Liver (tissue), 9 donors: ENCODE measurements around the gene MVB12A. TPM values are rescaled to one million over a fixed set of nuclear protein-coding genes. Genes with fewer than 3 reads are reported as not detected.

ENCODE experiments used
- DNase-seq: peaks from one replicate; pipeline ENCODE4 v3.0.0-alpha.2; 2017; ENCODE audit warnings: low spot score
- H3K27ac ChIP-seq, 2 donors: one replicate each; pipeline ENCODE4 v1.7.0; 2013; ENCODE audit warnings: inconsistent platforms in 2 of 2, low read length in 2 of 2, control low read depth in 1 of 2, low read depth in 1 of 2, mild to moderate bottlenecking in 1 of 2
- H3K27me3 ChIP-seq, 4 donors: one replicate each; pipeline versions ENCODE4 v1.6.1 to v1.7.0; 2013; ENCODE audit warnings: low read length in 3 of 4, inconsistent platforms in 1 of 4, mild to moderate bottlenecking in 1 of 4, moderate library complexity in 1 of 4; ENCODE audit not compliant: control insufficient read depth in 4 of 4, insufficient read depth in 4 of 4
- H3K36me3 ChIP-seq, 4 donors: one replicate each; pipeline versions ENCODE4 v1.6.1 to v1.7.0; 2013; ENCODE audit warnings: low read length in 3 of 4, mild to moderate bottlenecking in 3 of 4, low read depth in 1 of 4, moderate library complexity in 1 of 4; ENCODE audit not compliant: control insufficient read depth in 4 of 4, insufficient read depth in 3 of 4
- H3K4me1 ChIP-seq, 4 donors: one replicate each; pipeline versions ENCODE4 v1.6.1 to v1.7.0; 2013; ENCODE audit warnings: low read length in 3 of 4, mild to moderate bottlenecking in 3 of 4, moderate library complexity in 1 of 4; ENCODE audit not compliant: control insufficient read depth in 4 of 4, insufficient read depth in 4 of 4
- H3K4me3 ChIP-seq, 3 donors: one replicate each; pipeline versions ENCODE4 v1.6.1 to v1.7.0; 2013; ENCODE audit warnings: low read length in 3 of 3, control low read depth in 1 of 3, low read depth in 1 of 3, mild to moderate bottlenecking in 1 of 3
- H3K9ac ChIP-seq, 2 donors: one replicate each; pipeline ENCODE4 v1.7.0; 2013; ENCODE audit warnings: low read length in 2 of 2, mild to moderate bottlenecking in 2 of 2, moderate library complexity in 2 of 2, control low read depth in 1 of 2, low read depth in 1 of 2
- H3K9me3 ChIP-seq, 4 donors: one replicate each; pipeline versions ENCODE4 v1.6.1 to v1.7.0; 2013; ENCODE audit warnings: low read length in 3 of 4; ENCODE audit not compliant: control insufficient read depth in 4 of 4
- ATF3 ChIP-seq: IDR thresholded peaks from 2 replicates; pipeline ENCODE4 v1.6.1; 2016; ENCODE audit warnings: antibody characterized with exemption
- CTCF ChIP-seq: fragments of 150-350 bp; IDR thresholded peaks from 2 replicates; pipeline ENCODE4 v1.5.1; 2017; ENCODE audit warnings: improper control_type of control experiment, low read depth, low read length; ENCODE audit not compliant: missing input control
- EGR1 ChIP-seq, 2 donors: IDR thresholded peaks; 2 replicates each; pipeline ENCODE4 v1.6.1; 2016 to 2018; ENCODE audit warnings: antibody characterized with exemption in 2 of 2, low read depth in 2 of 2
- FOXA1 ChIP-seq: IDR thresholded peaks from 2 replicates; pipeline ENCODE4 v1.6.1; 2016; ENCODE audit warnings: antibody characterized with exemption
- FOXA2 ChIP-seq: IDR thresholded peaks from 2 replicates; pipeline ENCODE4 v1.6.1; 2016; ENCODE audit warnings: antibody characterized with exemption
- GABPA ChIP-seq, 2 donors: IDR thresholded peaks in 1 of 2; conservative IDR thresholded peaks in 1 of 2; 2 replicates each; pipeline ENCODE4 v1.6.1; 2016; ENCODE audit warnings: antibody characterized with exemption in 2 of 2, mild to moderate bottlenecking in 1 of 2, moderate library complexity in 1 of 2
- HNF4A ChIP-seq, 2 donors: conservative IDR thresholded peaks; 2 replicates each; pipeline ENCODE4 v1.6.1; 2016; ENCODE audit warnings: antibody characterized with exemption in 2 of 2, mild to moderate bottlenecking in 2 of 2
- HNF4G ChIP-seq: IDR thresholded peaks from 2 replicates; pipeline ENCODE4 v1.6.1; 2016; ENCODE audit warnings: antibody characterized with exemption
- JUND ChIP-seq, 2 donors: IDR thresholded peaks; 2 replicates each; pipeline ENCODE4 v1.6.1; 2016; ENCODE audit warnings: antibody characterized with exemption in 2 of 2
- MAX ChIP-seq: IDR thresholded peaks from 2 replicates; pipeline ENCODE4 v1.6.1; 2016; ENCODE audit warnings: antibody characterized with exemption
- NR2F2 ChIP-seq: IDR thresholded peaks from 2 replicates; pipeline ENCODE4 v1.6.1; 2016; ENCODE audit warnings: antibody characterized with exemption
- RAD21 ChIP-seq, 2 donors: IDR thresholded peaks; 2 replicates each; pipeline ENCODE4 v1.6.1; 2016; ENCODE audit warnings: antibody characterized with exemption in 2 of 2, mild to moderate bottlenecking in 2 of 2
- REST ChIP-seq: IDR thresholded peaks from 2 replicates; pipeline ENCODE4 v1.6.1; 2016; ENCODE audit warnings: antibody characterized with exemption, mild to moderate bottlenecking
- RXRA ChIP-seq, 2 donors: IDR thresholded peaks; 2 replicates each; pipeline ENCODE4 v1.6.1; 2017 to 2018; ENCODE audit warnings: antibody characterized with exemption in 2 of 2, mild to moderate bottlenecking in 1 of 2
- SP1 ChIP-seq: IDR thresholded peaks from 2 replicates; pipeline ENCODE4 v1.6.1; 2018; ENCODE audit warnings: antibody characterized with exemption, mild to moderate bottlenecking
- TAF1 ChIP-seq: conservative IDR thresholded peaks from 2 replicates; pipeline ENCODE4 v1.6.1; 2016; ENCODE audit warnings: antibody characterized with exemption, mild to moderate bottlenecking
- YY1 ChIP-seq: IDR thresholded peaks from 2 replicates; pipeline ENCODE4 v1.6.1; 2016; ENCODE audit warnings: antibody characterized with exemption, mild to moderate bottlenecking
- ZBTB33 ChIP-seq: IDR thresholded peaks from 2 replicates; pipeline ENCODE4 v1.6.1; 2016; ENCODE audit warnings: antibody characterized with exemption
- WGBS: extraction: QIAGEN DNeasy Blood & Tissue Kit; methylation state at CpG from one replicate; pipeline ENCODE4 v1.1.7; 2013; 5-methylcytosine and 5-hydroxymethylcytosine counted together
- polyA plus RNA-seq, 2 donors: library from polyadenylated mRNA; stranded (reverse) in 1 of 2; unstranded in 1 of 2; fragments of 200-250 nt in 1 of 2; fragments of >200 nt in 1 of 2; fragmentation: Nextera tagmentation in 1 of 2; extraction: Ambion mirVana in 1 of 2; gene quantifications; one replicate each; pipeline versions ENCODE4 v1.2.1 to v1.2.3, GENCODE V29; 2013 to 2015
- total RNA-seq, 2 donors: library from RNA; depleted of rRNA; stranded (reverse); fragments of >200 nt; gene quantifications; one replicate each; pipeline ENCODE4 v1.2.3, GENCODE V29; 2014
- donor health status: healthy.
- donor health status: healthy.
- donor health status: healthy.
- donor health status: healthy.
- donor health status: healthy.

MVB12A gene
- total and polyA plus RNA-seq, 4 donors, result 9.8 to 22.8 (median 15.8) TPM

- TF ChIP-seq SP1 (no peak), TAF1 (no peak), JUND (IDR thresholded peaks at IDR 0.05) (no peak), RXRA (IDR thresholded peaks at IDR 0.05) (no peak)
- no peak for DNase-seq
- H3K36me3 ChIP-seq, result peaks cover 0 to 10% (median 2%) of the 10 kb centered on the region in 4 donors
- no peaks in the 10 kb centered on the region for H3K27me3 ChIP-seq
- H3K9me3 ChIP-seq, result no peaks in the 10 kb centered on the region
- H3K4me3 ChIP-seq, result peak overlapping the region; percentile 51 to 75 (median 69)
- WGBS, result 65% methylated on average over 7 of the region's 7 CpGs
- H3K9ac ChIP-seq, result peak overlapping the region; percentile 30 to 65
- peak overlapping the region; percentile 95 to 96 for H3K27ac ChIP-seq
- H3K4me1 ChIP-seq, result peaks cover 0 to 30% (median 21%) of the 10 kb centered on the region in 4 donors
These were observed 15.1 kb upstream of the MVB12A start for GRCh38 chr19:17404621-17405249.

- Histone ChIP-seq H3K4me3 (peak within 1 kb of the TSS; percentile 69 to 75 (median 74)), H3K27ac (peak within 1 kb of the TSS; percentile 95 to 96), H3K9me3 (no peaks in the 10 kb centered on the region), H3K27me3 (no peaks in the 10 kb centered on the region), H3K36me3 (peaks cover 0 to 10% (median under 1%) of the 10 kb centered on the region in 4 donors), H3K9ac (peak within 1 kb of the TSS; percentile 66 to 88), H3K4me1 (peaks cover 0 to 30% (median 21%) of the 10 kb centered on the region in 4 donors)
- TF ChIP-seq HNF4G (no peak), JUND (IDR thresholded peaks at IDR 0.05) (peak in 1 of 2 donors; percentile 48), ZBTB33 (no peak), CTCF (no peak), GABPA (IDR thresholded peaks at IDR 0.05 in 1 of 2, conservative IDR thresholded peaks at IDR 0.05 in 1 of 2) (peak; percentile 23 to 73), MAX (peak; percentile 49), SP1 (peak; percentile 79), RXRA (IDR thresholded peaks at IDR 0.05) (peak; percentile 18 to 30), YY1 (peak; percentile 73), FOXA1 (no peak), RAD21 (IDR thresholded peaks at IDR 0.05) (no peak), FOXA2 (no peak), EGR1 (IDR thresholded peaks at IDR 0.05; ENCODE audit: low read depth in 2 of 2) (no peak), NR2F2 (peak; percentile 68), ATF3 (no peak), REST (peak; percentile 62), HNF4A (conservative IDR thresholded peaks at IDR 0.05) (peak in 1 of 2 donors; percentile 32), TAF1 (peak; percentile 38)
- WGBS, result 38% methylated on average over 18 of the region's 18 CpGs
- peak; percentile 46 for DNase-seq
These were observed 14.4 kb upstream of the MVB12A start, which contains the start of gene BST2 for GRCh38 chr19:17405250-17406045. Gene BST2, minus strand, starts transcription at chr19:17405630. Its CDS starts 55 bp downstream, at chr19:17405575.
